Superior temporal gyrus (tissue), 1 donor: ENCODE measurements around the gene SCN3A.

Experiments
- DNase-seq: peaks from one replicate; pipeline ENCODE4 v3.0.0-alpha.2; 2016; ENCODE audit errors: extremely low spot score

The SCN3A gene

DNA sequence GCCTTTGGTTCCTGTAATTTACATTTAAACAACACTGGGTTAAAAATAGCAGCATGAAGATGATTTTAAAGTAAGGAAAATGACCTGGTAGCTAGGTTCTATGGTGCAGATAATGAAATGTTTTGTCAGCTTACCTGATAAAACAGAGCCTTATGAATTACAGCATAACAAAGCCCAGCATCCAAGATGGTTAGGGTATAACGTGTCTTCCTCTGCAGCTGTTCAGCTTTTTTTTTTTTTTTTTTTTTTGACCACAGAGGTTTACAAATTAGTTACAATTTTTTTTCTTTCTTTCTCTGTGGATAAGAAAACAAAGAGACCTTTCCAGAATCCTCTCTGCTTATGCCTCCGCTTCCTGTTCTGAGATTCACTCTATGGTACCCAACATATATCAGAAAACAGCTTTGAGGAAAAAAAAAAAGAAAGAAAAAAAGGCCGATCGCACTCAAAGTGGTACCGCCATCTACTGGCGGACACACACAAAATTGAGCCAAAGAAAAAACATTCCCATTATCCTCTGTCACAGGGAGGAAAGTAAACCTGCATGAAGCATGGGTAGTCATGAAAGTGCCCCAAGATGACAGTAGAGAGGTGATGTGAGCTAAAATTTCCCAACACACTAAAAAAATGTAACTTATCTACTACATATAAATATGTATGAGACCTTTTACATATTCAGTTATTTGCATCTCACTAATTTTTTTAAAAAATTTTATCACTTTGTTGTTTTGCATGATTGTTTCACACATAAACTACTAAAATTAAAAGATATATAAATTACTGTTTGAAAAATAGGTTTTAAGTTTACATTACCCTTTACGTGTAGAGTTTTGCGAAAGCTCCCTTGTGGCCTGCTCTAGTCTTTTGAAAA is at the start of gene SCN3A:
Gene SCN3A, minus strand, starts transcription at position 362 of the 871 bp plus-strand sequence. CDS start 27,656 bp downstream, outside the sequence.
- peak; percentile 87 for DNase-seq

DNA sequence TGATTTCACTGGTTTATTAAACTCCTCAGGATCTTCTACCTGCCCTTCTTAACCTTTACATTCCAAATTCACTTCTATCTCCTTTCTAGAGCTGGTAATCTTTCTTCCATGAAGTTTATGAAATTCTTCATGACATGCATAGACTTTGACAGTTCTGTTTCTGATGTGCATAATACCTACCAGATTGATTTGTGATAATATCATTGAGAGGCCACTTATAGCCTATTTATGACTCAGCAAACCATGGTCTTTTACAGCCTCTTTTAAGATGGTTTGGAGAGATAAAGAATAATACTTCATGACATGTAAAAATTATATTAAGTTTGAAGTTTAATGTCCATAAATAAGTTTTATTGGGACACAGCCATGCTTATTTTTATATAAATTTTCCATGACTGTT is 49.3 kb upstream of the SCN3A start:
- no peak for DNase-seq

- DNase-seq = no peak
Observed at GRCh38 chr2:165251366-165251765, 47.5 kb upstream of the SCN3A start.

- DNase-seq = no peak
Observed at GRCh38 chr2:165248238-165248637, 44.4 kb upstream of the SCN3A start.

GRCh38 chr2:165245081-165245793 is 41.4 kb upstream of the SCN3A start:
- no peak for DNase-seq

- DNase-seq = no peak
Observed at GRCh38 chr2:165240916-165241315, 37.1 kb upstream of the SCN3A start.

- DNase-seq = peak; percentile 62
Observed at GRCh38 chr2:165239856-165240515, 36.1 kb upstream of the SCN3A start.

- peak; percentile 89 for DNase-seq
Observed at GRCh38 chr2:165239230-165239629, 35.4 kb upstream of the SCN3A start, which contains the start of gene SCN2A. SCN2A (plus strand) TSS chr2:165239414; CDS start chr2:165295824, 56,410 bp downstream.

DNA sequence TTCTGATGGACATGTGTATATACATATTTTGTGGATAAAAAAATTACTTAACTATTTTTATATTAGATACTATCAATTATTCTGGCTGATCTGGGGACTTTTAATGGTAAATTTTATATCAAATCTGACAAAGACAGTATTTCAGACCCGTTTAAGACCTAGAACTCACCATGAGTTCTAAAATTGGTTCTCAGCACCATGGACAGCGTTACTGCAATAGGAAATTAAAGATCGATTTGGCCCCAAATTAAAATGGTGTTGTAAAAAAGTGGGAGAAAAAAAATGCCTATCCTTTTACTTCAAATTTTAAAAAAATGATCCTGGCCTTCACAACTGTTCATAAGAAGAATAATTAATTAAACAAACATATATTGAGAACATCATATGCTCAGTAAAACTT is 34.4 kb upstream of the SCN3A start:
- DNase-seq = no peak

- no peak for DNase-seq
Observed at GRCh38 chr2:165237056-165237455, 33.2 kb upstream of the SCN3A start.

DNA sequence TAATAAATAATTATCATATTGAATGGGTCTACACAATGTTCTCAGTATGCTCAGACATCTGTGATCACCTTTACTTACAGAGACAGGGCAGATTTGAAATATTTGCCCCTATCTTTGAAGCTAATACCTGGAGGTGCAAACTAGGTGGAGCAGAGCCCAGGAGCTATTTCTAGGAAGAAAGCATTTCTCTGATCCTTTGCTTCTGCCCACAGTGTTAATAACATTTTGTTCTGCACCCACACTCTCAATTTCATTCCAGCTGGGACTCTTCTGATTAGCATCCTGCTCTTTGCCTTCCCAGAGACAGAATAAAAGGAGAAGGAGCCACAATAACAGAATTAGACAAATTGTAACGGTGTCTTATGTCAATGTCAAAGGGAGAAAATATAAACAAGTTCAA is 23.7 kb upstream of the SCN3A start:
- DNase-seq = no peak

GRCh38 chr2:165224941-165225340 is 21.1 kb upstream of the SCN3A start:
- DNase-seq = no peak

DNA sequence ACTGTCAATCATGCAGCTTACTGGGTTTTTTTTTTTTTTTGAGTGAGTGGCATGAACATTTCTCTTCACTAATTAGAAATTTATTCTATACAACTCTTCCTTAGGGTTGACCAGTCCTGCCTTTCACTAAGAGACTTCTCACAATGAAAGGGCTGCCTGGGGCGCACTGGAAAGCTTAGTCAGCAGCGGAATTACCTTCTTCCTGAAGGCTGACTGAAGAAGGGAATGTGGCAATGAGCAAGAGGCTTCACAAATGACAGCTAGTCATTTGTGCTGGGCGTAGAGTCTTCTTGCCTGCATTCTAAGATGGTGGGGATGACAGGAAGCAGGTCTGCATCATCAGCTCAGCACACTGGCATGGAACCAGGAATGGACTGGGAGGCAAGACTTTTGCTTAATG is 15.6 kb upstream of the SCN3A start:
- no peak for DNase-seq

GRCh38 chr2:165214093-165214492 is 10.2 kb upstream of the SCN3A start:
- no peak for DNase-seq

GRCh38 chr2:165208094-165208493 is 4.2 kb upstream of the SCN3A start:
- no peak for DNase-seq

DNA sequence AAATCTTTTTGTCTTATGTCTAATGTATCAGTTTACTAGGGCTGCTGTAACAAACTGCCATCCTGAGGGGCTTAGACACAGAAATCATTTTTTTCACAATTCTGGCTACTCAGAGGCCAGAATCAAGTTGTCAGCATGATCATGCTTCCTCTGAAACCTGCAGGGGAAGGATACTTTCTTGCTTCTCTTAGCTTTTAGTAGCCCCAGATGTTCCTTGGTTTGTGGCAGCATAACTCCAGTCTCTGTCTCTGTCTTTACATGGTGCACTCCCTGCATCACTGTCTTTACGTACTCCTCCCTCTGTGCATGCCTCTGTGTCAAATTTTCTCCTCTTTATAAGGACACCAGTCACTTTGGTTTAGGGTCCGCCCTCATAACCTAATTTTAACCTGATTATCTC is 2.0 kb upstream of the SCN3A start:
- no peak for DNase-seq

DNA sequence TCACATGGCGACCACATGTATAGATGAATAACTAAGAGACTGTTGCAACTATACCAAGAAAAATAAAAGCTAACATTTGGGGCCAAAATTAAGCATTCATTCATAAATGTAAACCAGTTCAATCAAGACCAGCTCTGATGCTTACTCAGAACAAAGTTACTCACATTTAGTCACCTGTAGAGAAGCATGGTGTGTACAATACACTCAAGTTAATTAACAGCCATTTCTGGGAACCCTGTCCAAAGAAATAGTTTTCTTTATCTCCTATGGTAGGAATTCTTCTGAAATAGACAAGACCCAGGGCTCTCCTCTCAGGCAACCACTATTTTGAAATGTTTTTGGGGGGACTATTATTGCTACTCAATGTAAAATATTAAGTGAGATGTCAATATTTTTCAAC is 1.6 kb downstream of the SCN3A start:
- DNase-seq = no peak

GRCh38 chr2:165198181-165198580 is 5.7 kb downstream of the SCN3A start:
- no peak for DNase-seq

GRCh38 chr2:165197346-165197745 is 6.5 kb downstream of the SCN3A start:
- no peak for DNase-seq

DNA sequence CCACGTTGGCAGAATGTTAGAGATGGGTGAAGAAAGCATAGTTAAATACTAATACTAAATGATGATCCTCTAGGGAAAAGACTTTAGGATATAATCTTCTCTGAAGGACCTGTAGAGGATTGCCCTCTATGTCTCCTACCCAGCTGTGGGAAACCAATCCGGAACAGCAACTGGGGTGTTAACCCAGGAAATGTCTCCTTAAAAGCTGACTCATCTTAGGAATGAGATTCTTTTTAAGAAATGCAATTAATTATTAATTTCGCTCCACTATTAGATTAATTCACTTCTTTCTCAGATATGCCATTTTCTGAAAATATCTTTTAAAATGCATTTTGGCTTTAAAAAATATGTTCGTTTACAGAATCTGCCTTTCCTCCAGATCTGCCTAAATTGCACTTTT is 7.4 kb downstream of the SCN3A start:
- no peak for DNase-seq

- DNase-seq = no peak
Observed at GRCh38 chr2:165193178-165193777, 10.6 kb downstream of the SCN3A start.

DNA sequence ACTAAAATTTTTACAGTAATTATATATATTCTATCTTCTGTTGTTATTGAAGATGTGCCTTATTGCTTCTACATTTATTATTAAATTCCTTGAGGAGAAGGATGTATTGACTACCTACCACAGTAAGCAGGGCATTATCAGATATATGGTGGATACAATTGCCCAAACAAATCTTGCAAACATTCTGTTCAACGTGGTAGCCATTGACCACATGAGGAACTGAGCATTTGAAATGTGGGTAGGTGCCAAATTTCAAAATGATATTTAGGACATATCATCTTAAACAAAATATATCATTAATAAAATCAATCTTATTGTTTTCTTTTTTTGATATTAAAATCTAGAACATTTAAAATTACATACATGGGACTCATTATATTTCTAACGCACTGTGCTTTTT is 11.1 kb downstream of the SCN3A start:
- DNase-seq = no peak
